Neural cell (in vitro differentiated cells): ENCODE data around the gene MAP4K3.

Experiments used
- EP300 ChIP-seq: fragments of 450-650 bp; conservative IDR thresholded peaks from 2 replicates; pipeline ENCODE4 v1.6.1; 2014; ENCODE audit warnings: antibody characterized with exemption, mild to moderate bottlenecking, moderate library complexity; ENCODE audit not compliant: poor library complexity, severe bottlenecking
- POLR2AphosphoS5 ChIP-seq: IDR thresholded peaks from 2 replicates; pipeline ENCODE4 v1.6.1; 2012
- SMC3 ChIP-seq: fragments of 450-650 bp; conservative IDR thresholded peaks from 2 replicates; pipeline ENCODE4 v1.6.1; 2014; ENCODE audit warnings: antibody characterized with exemption, mild to moderate bottlenecking, moderate library complexity; ENCODE audit not compliant: poor library complexity
- TF ChIP-seq, protein P1 (sequence below): fragments of 450-650 bp; IDR thresholded peaks from 2 replicates; pipeline ENCODE4 v1.5.1; 2014; ENCODE audit warnings: antibody characterized with exemption, mild to moderate bottlenecking, moderate library complexity; ENCODE audit not compliant: poor library complexity, severe bottlenecking

GRCh38 chr2:39202639-39203369, 234.3 kb downstream of the MAP4K3 start:
- TF ChIP-seq, protein P1, sequence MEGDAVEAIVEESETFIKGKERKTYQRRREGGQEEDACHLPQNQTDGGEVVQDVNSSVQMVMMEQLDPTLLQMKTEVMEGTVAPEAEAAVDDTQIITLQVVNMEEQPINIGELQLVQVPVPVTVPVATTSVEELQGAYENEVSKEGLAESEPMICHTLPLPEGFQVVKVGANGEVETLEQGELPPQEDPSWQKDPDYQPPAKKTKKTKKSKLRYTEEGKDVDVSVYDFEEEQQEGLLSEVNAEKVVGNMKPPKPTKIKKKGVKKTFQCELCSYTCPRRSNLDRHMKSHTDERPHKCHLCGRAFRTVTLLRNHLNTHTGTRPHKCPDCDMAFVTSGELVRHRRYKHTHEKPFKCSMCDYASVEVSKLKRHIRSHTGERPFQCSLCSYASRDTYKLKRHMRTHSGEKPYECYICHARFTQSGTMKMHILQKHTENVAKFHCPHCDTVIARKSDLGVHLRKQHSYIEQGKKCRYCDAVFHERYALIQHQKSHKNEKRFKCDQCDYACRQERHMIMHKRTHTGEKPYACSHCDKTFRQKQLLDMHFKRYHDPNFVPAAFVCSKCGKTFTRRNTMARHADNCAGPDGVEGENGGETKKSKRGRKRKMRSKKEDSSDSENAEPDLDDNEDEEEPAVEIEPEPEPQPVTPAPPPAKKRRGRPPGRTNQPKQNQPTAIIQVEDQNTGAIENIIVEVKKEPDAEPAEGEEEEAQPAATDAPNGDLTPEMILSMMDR: no peak
- TF ChIP-seq EP300: no peak
- TF ChIP-seq SMC3: no peak
- no peak for TF ChIP-seq POLR2AphosphoS5
